GM19468 (cell line): ENCODE measurements around the gene COL4A6.

Experiments
- ATAC-seq: cut with Tn5 transposase; IDR thresholded peaks from one replicate; pipeline ENCODE4 v1.9.1; 2021; ENCODE audit warnings: mild to moderate bottlenecking, moderate library complexity, moderate number of reproducible peaks; ENCODE audit not compliant: unreplicated experiment; ENCODE audit errors: extremely low read depth

Gene COL4A6

DNA sequence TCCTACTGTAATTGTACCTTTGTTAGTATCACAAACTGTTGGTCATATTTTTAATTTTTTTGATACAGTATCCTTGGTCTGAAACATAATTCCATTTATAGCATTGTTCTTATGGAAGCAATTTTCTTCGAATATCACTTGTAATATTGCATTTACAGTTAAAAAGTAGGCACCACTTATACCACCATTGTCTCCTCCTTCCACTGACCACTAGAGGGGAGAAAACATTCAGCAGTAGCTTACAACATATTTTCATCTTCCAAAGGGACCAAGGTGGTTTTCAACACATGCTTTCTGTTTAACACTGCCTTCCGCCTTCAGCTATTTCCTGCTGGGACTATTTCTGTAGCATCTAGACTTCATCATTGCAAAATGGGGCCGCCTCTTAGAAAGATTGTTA is 146.2 kb downstream of the COL4A6 start:
- no peak for ATAC-seq

DNA sequence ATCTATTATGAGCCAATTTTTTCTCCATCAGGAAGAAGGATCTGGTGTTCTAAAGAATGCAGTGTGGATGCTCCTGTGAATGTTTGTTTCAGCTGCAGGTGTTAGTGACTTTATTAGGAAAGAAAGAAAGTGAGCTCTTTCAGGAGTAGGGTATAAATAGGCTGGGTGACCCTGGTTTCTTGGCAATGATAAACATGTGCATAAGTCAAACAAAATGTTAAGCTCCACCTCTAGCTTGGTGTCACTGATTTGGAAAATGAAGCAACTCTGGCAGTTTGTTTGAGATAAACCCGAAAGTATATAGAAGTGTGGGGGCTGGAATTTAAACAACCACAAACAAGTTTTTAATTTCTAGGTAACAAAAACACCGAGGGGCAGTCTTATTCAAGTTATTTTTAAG is 152.3 kb downstream of the COL4A6 start:
- ATAC-seq, result no peak

DNA sequence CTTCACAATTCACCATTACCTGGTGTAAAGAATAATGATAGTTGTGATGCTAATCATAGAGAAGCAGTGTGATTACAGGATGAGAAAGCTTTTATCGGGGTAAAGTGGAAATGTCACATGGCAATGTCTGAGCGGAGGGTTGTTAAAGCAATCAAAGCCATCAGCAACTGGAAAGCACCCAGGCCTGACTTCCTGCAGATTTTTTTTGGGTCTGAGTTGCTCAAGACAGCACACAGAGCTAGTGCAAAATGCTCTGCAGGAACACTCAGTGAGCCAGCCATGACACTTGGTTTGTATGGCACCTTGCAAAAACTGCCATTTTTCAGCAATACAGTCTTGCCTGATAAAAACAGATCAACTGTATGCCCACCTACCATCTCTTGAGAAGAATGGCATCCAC is 152.9 kb downstream of the COL4A6 start:
- no peak for ATAC-seq

DNA sequence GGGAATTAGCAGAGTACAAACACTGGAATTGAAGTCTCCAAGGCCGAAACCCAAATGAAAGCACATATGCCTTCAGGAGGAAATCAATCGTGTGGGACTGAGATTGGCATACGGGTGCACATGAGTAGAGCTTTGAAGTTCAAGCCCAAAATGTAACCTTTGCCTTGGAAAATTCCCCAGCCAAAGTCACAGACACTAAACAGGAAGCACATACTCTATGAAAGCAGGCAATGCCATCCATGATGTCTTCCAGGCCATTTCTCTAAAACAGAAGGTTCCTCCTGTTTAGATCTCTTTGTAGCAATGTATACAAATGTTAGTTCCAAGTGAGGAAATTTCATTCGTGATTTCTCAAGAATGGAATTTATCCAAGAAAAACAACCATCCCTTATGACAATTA is 162.5 kb downstream of the COL4A6 start:
- no peak for ATAC-seq

DNA sequence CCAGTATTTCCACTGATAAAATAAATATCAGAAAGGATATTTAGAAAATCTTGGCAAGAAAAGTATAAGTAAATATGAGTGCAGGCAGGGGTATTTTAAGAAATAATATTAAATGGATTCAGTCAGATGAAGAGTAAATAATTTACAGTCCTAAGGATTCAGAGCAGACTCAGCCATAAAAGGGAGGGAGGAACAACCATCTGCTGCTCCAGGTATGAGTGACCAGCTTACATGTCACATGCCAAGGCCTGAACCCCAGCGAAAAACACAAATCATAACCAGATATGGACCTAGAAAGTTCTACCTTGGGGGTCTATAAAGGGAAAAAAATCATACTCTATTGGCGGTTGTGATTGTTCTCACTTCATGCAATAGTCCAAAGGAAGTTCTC is 166.8 kb downstream of the COL4A6 start:
- no peak for ATAC-seq

DNA sequence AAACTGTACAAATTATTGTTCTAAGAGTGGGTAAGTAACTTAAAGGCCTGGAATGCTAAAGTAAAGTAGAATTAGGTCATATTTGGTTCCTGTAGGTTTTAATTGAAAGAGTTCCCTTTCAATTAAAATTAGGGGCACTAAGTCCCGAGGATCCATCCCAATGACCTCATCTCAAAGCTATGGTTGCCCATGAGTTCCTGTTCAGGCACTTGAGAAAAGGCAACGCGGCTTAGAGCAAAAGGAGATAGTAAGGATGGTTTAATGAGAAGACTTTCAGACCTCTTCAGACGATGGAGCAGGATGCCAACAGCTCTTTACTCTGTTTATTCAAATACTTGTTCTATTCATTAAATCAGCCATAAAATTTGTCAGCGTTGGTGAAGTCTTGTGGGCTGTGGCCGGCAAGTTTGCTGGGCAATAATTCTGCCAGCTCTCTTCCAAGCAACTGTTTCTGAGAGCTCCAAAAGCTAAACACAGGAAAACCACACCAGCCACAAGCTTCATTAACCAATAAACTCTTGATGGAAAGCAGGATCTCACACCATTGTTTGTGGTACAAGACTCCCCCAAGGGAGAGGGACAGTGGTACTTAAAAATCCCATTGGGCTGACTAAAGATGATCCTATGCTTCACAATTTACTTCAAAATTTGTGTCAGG is 167.4 kb downstream of the COL4A6 start:
- ATAC-seq, result peak; percentile 21

DNA sequence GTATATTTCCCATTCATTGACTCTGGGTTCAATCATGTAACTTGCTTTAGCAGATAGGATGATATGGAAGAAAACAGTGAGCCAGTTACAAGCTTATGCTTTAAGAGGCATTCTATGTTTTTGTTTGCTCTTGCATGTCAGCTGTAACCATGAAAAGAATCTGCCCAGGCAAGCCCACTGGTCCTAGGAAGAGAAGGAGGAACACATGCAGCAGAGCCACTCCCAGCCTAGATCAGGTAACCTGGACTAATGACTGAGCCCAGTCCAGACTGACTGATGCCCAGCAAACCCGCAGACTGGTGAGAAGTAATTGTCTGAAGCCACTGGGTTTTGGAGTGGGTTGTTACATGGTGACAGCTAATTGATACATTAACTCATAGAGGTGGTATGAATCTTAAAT is 167.9 kb downstream of the COL4A6 start:
- no peak for ATAC-seq

DNA sequence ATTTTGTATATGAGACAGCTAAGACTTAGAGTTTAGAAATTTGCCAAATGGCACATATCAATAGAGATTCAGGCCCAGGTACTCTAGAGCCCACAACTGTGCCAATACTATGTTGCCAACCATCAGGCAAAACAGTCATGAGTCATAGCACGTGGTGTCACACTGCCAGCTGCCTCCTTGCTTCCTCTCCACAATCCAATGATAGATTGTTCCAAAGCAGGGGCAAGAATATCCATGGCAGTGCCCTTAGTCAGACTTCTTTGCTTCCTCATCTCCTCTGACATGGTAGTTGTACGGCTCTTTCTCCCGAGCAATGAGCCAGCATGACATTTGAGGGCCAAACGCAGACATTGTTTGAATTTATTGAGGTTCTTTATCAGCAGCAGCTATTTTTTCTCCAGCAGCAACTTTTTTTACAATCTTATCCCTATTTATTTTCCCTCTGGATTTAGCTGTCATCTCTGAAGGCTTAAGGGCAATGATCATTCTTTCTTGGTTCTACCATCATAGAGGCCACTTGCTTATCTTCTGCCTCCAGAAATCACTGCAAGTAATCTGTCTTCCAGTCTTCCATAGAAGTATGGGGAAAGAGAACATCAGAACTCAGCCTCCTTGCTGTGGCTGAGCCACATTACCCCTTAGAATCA is 169.7 kb downstream of the COL4A6 start:
- ATAC-seq, result no peak

DNA sequence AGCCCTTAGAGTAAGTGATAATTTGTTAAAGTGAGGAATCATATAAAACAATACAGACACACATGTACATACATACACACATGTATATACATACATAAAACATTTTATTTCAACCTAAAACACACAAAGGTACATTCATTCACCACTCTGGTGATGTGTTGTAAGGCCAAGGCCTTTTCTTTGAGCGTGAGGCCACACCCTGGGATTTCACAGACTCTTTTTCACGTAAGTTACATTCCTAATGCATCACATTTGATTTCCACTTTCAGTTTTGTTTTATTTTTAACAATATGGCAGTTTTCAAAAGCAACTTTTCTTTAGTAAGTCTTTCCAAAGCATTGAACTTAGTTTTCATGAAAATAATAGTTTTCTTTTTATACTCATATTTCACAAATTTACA is 170.7 kb downstream of the COL4A6 start:
- ATAC-seq, result no peak

DNA sequence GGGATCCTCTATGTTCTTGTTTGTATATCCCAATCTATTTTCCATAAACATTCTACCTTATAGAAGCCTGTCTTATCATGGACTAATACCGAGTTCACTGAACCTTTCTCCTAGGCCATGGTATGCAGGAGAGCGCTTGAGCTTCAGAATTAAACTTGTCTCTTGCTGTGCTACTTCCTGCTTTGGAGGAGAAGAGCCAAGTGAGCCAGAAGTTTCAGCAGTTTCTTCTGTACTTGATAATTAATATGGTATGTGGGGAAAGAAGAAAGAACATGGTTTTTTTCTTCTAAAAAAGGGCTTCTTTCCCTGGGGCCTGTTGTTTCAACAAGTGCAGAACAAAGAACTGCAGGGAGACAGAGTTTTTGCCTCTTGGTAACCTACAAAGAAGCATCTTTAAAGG is 173.8 kb downstream of the COL4A6 start:
- ATAC-seq, result no peak

DNA sequence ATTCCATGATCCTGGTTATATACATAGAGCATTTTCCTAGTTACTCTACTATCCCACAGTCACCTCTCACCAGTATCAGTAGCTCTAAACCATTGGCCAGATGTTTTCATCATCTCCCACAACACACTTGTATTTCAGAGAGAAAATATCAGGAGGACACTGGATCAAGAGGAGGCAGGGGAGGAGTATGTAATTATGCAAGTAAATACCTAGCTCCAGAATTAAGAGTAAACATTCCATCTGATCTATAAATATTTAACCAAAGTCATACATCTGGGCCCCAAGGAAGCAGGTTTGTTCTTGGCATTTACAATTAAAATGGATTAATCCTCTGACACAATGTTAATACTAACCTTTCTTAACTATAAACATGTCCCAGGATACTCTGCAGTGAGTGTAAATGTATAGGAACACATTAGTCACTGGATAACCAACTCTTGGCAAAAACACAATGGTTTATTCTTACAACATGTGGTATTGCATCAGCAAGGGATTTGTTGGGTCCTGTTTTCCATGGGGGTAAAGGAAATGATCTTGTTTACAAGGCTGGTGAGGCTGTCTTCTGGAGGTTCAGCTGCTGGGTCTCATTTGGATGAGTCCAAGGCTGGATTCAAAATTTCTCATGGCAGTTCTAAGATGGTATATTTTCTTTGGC is 176.5 kb downstream of the COL4A6 start:
- no peak for ATAC-seq

DNA sequence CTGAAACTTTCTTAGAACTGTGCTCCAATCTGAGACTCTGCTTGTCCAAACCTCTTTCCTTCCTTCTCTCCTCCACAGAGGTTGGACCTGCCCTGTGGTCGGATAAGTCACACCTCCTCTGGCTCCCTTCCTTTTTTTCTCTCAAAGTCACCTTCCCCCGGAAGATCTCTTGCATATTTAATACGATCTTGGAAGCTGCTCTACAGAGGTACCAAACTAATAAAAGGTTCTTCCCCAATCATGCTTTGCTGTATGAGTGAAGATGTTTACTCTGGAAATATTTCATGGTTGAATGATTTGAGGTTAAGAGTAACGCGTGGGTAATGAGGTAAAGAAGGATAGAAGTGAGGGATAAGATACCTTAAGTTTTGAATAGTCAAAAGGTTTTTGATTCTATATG is 180.7 kb downstream of the COL4A6 start:
- no peak for ATAC-seq

DNA sequence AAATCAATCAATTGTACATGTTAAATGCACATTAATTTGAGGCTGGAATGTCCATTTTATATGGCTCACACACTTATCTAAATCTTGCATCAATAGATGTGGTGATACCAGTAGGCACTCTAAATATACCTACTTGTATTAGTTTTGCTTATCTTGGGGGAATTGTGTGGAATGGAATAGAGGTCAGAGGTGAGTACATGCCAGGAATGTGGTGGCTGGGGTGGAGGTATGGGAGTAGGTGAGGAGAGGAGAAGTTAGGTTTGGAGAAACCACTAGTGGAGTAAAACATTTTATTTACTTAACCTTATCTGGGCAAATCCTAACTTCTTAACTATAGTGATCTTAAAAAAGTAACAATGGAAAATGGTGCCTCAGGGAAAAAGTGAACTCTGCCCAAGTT is 183.6 kb downstream of the COL4A6 start:
- no peak for ATAC-seq

DNA sequence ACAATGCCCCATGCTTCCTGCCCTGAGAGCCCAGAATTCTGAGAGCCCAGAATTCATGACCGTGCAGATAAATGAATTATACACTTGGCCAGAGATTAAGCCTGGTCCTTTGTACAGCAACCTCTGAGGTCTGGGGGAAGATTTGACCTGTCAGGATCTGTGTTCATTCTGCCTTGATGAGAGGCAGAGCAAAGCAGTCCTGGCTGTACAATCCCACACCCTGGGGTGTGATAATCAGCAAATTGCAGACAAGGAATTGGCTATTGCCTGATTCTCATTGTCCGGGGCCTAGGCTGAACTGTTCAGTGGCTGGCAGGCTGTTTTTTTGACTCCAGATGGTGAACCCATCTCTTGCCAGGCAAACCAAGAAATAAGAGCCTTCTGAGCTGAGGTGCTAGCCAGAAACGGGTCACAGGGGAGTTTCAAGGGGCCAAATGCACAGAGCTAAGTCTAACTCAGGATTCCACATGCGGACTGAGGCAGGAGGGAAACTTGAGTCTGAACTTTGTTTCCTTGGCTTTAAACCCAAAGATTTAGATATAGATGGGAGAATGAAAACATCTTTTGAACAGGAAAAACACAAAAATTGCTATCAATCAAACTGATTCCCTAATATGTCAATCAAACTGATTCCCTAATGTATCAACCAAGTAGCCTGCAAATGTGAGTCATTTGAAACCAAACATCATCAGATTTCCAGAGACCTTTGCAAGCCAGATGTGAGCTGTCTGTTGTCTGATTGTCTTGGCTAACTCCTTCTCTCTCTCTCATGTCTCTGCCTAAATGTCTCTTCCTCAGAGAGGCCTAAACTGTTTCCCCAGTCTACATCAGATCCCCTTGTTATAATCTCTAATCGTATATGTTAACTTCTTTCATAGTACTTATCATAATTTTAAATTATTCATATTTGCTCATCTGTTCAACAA is 187.3 kb downstream of the COL4A6 start:
- no peak for ATAC-seq

DNA sequence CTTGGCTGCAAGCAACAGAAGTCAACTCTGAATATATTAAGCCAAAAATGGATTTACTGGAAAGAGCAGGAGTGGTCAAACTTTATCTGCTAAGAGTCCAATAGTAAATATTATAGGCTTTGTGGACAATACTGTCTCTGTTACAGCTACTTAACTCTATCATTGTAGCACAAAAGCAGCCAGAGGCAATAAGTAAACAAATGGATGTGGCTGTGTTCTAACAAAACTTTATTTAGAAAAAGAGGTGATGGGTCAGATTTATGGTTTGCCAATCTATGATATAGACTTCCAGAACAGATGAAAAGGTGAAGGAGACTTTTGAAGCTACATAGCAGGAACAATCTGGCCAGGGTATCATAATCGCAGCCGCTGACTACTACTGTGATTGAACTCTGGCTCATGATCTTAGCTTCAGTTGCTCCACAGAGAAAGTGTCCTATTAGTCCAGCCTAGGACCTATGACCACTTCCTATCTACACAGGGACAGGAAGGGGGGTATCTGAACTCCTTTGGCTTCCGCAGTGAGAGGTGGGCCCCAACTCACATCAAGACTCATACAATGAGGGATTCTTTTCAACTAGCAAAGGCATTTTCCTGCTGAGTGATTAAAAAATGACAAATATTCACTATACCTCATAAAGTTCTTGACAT is 191.8 kb downstream of the COL4A6 start:
- no peak for ATAC-seq

DNA sequence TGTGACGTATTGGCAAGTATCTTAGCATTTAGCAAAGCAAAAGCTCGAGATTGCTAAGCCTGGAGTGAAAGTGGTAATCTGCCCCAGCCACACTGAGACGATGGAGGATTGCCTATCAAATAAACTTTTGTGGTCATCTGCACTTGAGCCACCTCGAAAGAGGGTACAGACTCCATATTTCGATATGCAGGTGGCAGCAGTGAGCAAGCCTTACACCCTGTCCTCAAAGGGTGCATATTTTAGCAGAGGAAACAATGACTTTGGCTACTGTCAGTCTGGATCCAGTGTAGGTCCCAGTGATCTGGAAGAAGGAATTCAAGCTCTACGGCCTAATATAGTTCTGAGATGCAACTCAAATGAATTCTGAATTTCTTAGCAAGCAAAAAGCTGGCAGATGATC is 192.8 kb downstream of the COL4A6 start:
- no peak for ATAC-seq

DNA sequence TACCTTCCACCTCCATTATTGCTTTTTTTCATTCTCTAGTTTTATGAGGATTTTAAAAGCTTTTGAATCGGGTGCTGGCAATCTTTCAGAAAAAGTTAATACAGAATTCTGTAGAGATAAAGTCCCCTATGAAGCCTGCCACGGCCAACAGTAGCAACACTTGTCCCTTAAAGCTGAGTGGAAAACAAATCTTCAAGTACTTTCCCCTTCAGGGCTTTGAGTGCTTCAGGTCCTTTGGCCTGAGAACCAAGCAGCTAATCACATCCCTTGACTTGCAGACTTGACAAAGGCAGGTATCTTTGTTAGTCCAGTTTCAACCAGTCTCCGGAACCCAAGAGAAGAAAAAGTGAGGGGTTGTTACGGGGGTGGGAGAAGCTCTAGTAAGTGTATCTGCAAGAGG is 202.2 kb downstream of the COL4A6 start:
- ATAC-seq, result no peak

DNA sequence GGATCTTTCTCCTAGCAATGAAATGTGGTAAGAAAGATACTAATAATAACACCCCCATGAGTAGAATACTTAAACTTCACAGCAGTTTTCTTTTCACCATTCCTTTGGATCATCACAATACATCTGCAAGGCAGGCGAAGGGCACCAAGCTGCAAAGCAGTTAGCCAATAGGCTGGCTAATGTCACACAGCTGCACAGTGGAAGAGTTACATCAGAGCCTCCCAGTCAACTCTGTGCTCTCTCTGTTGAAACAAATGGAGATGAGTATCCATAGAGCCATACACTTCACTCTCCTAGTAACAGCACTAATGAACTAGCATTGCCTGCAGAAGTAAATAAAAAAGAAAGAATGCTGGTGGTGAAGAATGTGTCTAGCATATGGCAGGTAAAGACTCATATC is 207.6 kb downstream of the COL4A6 start:
- no peak for ATAC-seq

DNA sequence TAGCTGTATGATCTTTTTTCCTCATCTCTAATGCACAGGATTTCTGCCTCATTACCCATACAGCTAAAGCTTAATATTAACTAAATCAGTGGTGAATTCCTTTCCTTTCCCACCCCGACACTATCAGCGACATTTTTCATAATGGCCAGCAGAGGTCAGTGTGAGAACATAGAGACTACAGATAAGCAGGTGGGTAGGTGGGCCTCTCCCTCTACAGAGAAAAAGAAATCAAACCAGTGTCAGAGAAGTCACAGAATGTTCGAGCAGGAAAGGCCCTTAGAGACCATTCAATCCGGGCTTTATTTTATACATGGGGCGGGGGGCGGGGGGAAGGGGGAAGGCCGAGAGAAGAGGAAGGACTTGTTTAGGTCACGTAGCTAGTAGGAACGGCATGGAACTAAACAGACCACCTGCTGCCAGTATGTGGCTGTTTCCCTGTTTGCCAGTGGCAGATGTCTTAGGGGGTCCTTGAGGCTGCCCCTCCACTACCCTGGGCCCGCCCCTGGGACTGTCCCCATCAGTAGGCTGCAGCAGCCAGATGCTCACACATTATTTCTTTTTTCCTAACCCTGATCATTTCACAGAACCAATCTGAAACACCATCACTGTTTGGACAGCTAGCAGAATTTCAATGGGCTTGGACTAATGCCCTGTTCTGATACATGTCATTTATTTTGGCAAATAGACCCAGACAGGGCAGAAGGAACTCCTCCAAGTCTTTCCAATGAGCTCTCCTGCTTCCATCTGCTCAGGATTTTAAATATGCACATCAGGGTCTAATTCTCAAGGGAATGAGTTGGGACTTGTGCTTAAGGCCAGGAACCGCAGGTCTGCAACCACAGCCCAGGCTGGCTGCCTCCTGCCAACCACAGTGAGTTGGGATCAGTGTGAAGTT is 213.2 kb downstream of the COL4A6 start:
- peak; percentile 25 for ATAC-seq
